BE2C (cell line): ENCODE measurements around the gene LECT2.

Experiments
- DNase-seq: peaks from one replicate; pipeline ENCODE4 v3.0.0-alpha.2; 2020
- H3K27me3 ChIP-seq: fragments of 250-450 bp; sonication (Bioruptor Pico); 2 replicates; pipeline ENCODE4 v1.5.1; 2020; ENCODE audit warnings: mild to moderate bottlenecking
- H3K36me3 ChIP-seq: fragments of 250-450 bp; sonication (Bioruptor Pico); 2 replicates; pipeline ENCODE4 v1.5.1; 2020; ENCODE audit warnings: mild to moderate bottlenecking
- H3K4me1 ChIP-seq: fragments of 250-450 bp; sonication (Bioruptor Pico); 2 replicates; pipeline ENCODE4 v1.5.1; 2020
- H3K4me3 ChIP-seq: 2 replicates; pipeline ENCODE4 v1.5.1; 2011; ENCODE audit warnings: low read depth, low read length
- H3K9me3 ChIP-seq: fragments of 250-450 bp; sonication (Bioruptor Pico); 2 replicates; pipeline ENCODE4 v1.5.1; 2020
- CTCF ChIP-seq: IDR thresholded peaks from 2 replicates; pipeline ENCODE4 v1.5.1; 2012; ENCODE audit warnings: mild to moderate bottlenecking, low read depth, low read length

LECT2 gene

DNA sequence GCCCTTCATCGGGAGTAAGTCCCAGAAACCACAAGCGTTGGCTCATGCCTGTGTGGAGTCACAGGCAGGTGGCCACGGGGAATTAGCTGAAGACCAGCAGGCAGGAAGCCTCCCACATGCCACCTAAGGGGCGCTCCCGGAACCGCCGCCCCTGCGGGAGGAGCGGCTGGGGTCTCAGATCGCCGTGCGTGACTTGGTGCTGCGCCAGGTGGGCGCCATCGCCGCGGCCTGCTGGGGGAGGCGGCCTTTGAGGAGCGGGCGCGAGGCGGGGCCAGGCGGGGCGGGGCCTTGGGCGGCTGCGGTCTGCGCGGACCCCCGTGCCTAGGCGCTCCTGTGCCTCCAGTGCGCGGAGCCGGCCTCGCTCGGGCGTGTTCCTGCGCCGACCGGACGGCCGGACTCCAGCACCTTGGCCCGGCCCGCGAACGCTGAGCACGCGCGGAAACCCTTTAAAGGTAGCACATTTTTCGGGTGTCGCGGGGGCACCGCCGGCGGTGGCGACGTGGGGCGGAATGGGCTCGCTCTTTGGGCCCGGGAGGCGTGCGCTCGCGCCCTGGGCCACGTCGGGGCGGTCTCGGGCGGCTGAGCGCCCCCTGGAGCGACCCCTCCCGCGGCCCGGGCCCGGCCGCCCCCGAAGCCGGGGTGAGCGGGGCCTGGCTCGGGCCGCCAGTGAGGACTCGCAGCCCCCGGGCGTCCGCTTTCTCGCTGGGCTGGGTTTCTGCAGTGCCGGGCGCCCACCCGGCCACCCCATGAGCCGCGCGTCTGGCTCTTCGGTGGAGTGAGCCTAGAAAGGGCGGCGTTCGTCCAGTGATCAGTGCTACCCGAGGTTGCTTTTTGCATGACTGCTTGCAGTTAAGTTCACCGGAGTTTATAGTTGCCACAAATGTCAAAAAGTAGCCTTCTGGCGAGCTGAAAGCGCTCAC is 24.5 kb downstream of the LECT2 start:
- no peak for DNase-seq
- H3K27me3 ChIP-seq: peaks cover 74% of the 10 kb centered on the region
- no peaks in the 10 kb centered on the region for H3K4me1 ChIP-seq
- no peaks in the 10 kb centered on the region for H3K36me3 ChIP-seq
- no peaks in the 10 kb centered on the region for H3K9me3 ChIP-seq
- no peak for TF ChIP-seq CTCF
- no peak overlapping the region for H3K4me3 ChIP-seq

- Histone ChIP-seq H3K4me1 (no peaks in the 10 kb centered on the region), H3K27me3 (peaks cover 46% of the 10 kb centered on the region), H3K4me3 (no peak overlapping the region), H3K9me3 (no peaks in the 10 kb centered on the region), H3K36me3 (no peaks in the 10 kb centered on the region)
- no peak for DNase-seq
- no peak for TF ChIP-seq CTCF
Observed at GRCh38 chr5:135921388-135921787, 33.4 kb downstream of the LECT2 start.

GRCh38 chr5:135920199-135920598 is 34.6 kb downstream of the LECT2 start:
- DNase-seq: no peak
- peaks cover 54% of the 10 kb centered on the region for H3K27me3 ChIP-seq
- H3K36me3 ChIP-seq: no peaks in the 10 kb centered on the region
- no peak overlapping the region for H3K4me3 ChIP-seq
- no peaks in the 10 kb centered on the region for H3K9me3 ChIP-seq
- no peak for TF ChIP-seq CTCF
- no peaks in the 10 kb centered on the region for H3K4me1 ChIP-seq

DNA sequence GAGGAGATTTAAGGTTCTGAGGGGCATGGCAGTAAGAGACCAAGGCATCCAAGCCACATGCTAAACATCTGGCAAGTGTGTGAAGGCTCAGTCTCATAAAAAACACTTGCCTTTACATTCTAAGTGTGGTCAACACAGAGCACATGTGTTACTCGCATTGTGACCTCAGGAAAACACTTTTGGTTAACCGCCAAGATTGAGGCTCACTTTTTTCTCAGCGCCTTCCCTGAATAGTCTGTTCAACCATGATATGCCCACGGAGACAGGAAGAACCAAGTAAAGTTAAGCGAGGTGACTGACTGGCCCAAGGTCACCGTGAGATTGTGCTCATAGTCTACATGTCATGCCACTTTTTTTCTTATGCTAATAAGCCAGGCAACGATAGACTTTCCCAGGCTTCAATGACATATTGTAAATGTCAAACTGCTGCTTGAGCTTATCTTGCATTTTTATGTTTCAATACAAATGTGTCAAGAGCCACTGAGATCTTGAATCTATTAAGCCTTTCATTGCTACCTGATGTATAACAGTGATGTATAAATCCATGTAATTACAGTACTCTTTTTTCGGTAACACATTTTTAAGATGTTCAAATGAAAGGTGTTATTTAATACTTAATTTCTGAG is 38.0 kb downstream of the LECT2 start:
- H3K9me3 ChIP-seq: no peaks in the 10 kb centered on the region; the same call in 1 of the 2 replicates
- H3K36me3 ChIP-seq: no peaks in the 10 kb centered on the region
- H3K4me1 ChIP-seq: no peaks in the 10 kb centered on the region
- no peak for TF ChIP-seq CTCF
- no peak overlapping the region for H3K4me3 ChIP-seq
- no peak for DNase-seq
- H3K27me3 ChIP-seq: peaks cover 78% of the 10 kb centered on the region

DNA sequence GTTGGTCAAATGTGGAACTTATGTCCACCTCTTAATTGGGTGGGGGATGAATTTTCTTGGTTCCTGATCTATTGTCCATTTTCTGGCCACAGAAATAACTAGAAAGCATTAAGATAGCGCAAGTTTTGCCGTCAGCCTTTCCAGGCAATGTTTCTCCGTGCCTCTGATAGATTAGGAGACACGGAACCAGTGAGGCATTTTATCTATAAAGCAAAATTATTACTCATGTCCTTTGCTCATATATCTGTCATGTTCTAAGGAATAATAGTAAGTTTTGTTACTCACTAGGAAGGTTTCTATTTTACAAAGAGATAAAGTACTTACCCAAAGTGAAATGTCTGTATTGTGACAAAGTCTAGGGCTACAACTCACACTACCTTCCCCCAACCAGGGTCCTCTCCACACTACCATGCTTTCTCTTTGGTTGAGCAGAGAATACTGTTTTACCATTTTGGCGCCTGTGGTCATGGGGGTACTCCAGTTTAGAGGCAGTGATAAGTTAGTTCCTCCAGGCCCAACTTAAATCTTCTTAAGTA is 39.2 kb downstream of the LECT2 start:
- Histone ChIP-seq H3K9me3 (no peaks in the 10 kb centered on the region; the same call in 1 of the 2 replicates), H3K4me1 (no peaks in the 10 kb centered on the region), H3K27me3 (peaks cover 76% of the 10 kb centered on the region), H3K4me3 (no peak overlapping the region), H3K36me3 (no peaks in the 10 kb centered on the region)
- no peak for TF ChIP-seq CTCF
- DNase-seq: no peak
